ENCODE results near the gene MDM2. TPM values are rescaled to one million over a fixed set of nuclear protein-coding genes. Genes with fewer than 3 reads are reported as not detected.

The MDM2 gene
- total and polyA plus RNA-seq, 2 of the 13 experiments (the other 11 are each of a cell fraction or from before 2014, with no cell fraction given) = 29.3 to 314 TPM

- no peak for TF ChIP-seq CEBPZ (IDR thresholded peaks at IDR 0.05; ENCODE audit: low read length)
- no peak for TF ChIP-seq TRAFD1 (CRISPR knock-in tag; IDR thresholded peaks at IDR 0.05; ENCODE audit: borderline replicate concordance)
- no peak for TF ChIP-seq BORCS8-MEF2B (CRISPR knock-in tag; IDR thresholded peaks at IDR 0.05)
- TF ChIP-seq POLR2AphosphoS5 (IDR thresholded peaks at IDR 0.05; ENCODE audit: low read depth, low read length) = peak; percentile 74
- no peak for TF ChIP-seq PRDM15 (CRISPR knock-in tag; IDR thresholded peaks at IDR 0.05)
- no peak for TF ChIP-seq CENPBD1 (CRISPR knock-in tag; IDR thresholded peaks at IDR 0.05; ENCODE audit: borderline replicate concordance, low read depth)
- peak; percentile 76; the same call in 1 of the 2 replicates for TF ChIP-seq SOX5 (CRISPR knock-in tag; IDR thresholded peaks at IDR 0.05; ENCODE audit: borderline replicate concordance)
- TF ChIP-seq FOXP1 (IDR thresholded peaks at IDR 0.05) = no peak
- peak; percentile 78 for TF ChIP-seq FOXP1 (CRISPR knock-in tag; IDR thresholded peaks at IDR 0.05)
- TF ChIP-seq ATF7 (IDR thresholded peaks at IDR 0.05) = no peak
- TF ChIP-seq ATF7 (CRISPR knock-in tag; IDR thresholded peaks at IDR 0.05) = no peak
- no peak for TF ChIP-seq KDM3A (CRISPR knock-in tag; IDR thresholded peaks at IDR 0.05; ENCODE audit: low read depth)
- no peak; the same call in 1 of the 2 replicates for TF ChIP-seq SALL1 (CRISPR knock-in tag; IDR thresholded peaks at IDR 0.05)
- TF ChIP-seq JARID2 (CRISPR knock-in tag; IDR thresholded peaks at IDR 0.05; ENCODE audit: insufficient replicate concordance) = no peak
- TF ChIP-seq ZNF143 (CRISPR knock-in tag; IDR thresholded peaks at IDR 0.05) = no peak
- TF ChIP-seq ZSCAN25 (CRISPR knock-in tag; IDR thresholded peaks at IDR 0.05) = no peak
- no peak for TF ChIP-seq MXD1 (CRISPR knock-in tag; IDR thresholded peaks at IDR 0.05)
- no peak for TF ChIP-seq ADNP (CRISPR knock-in tag; IDR thresholded peaks at IDR 0.05)
- no peak for TF ChIP-seq ZSCAN30 (CRISPR knock-in tag; IDR thresholded peaks at IDR 0.05)
- TF ChIP-seq SP140L (CRISPR knock-in tag; IDR thresholded peaks at IDR 0.05; ENCODE audit: borderline replicate concordance) = 0 out of 2 replicates have a peak, but pooled peaks have one; percentile 33
- peak; percentile 22; the same call in 1 of the 2 replicates for TF ChIP-seq ZNF556 (CRISPR knock-in tag; IDR thresholded peaks at IDR 0.05; ENCODE audit: borderline replicate concordance)
- no peak for TF ChIP-seq ZNF776 (CRISPR knock-in tag; IDR thresholded peaks at IDR 0.05)
These were observed 18.7 kb upstream of the MDM2 start (continued) for GRCh38 chr12:68789144-68789878.

Measured in HepG2 (cell line).